GM19467 (cell line): Measurements from ENCODE around the gene DPY19L1.
"Not testable (repeated sequence)": the region's sequence is repeated elsewhere in the genome, so short reads cannot be mapped to it uniquely, and the experiment has no call there.

Source experiments
- ATAC-seq: cut with Tn5 transposase; IDR thresholded peaks from one replicate; pipeline ENCODE4 v1.9.1; 2021; ENCODE audit warnings: mild to moderate bottlenecking, moderate library complexity; ENCODE audit not compliant: unreplicated experiment

The DPY19L1 gene

GRCh38 chr7:35037211-35037525 lies at the start of gene DPY19L1:
Gene DPY19L1, minus strand, starts transcription at chr7:35037485. Its CDS starts 91 bp downstream, at chr7:35037394.
- peak; percentile 25 for ATAC-seq

GRCh38 chr7:35079517-35079916 lies 42.2 kb upstream of the DPY19L1 start:
- ATAC-seq, result not testable (repeated sequence)

- ATAC-seq, result not testable (repeated sequence)
Measured at GRCh38 chr7:35074008-35074407, 36.7 kb upstream of the DPY19L1 start.

GRCh38 chr7:35072950-35073827 lies 35.9 kb upstream of the DPY19L1 start:
- peak; percentile 64 for ATAC-seq

- ATAC-seq, result not testable (repeated sequence)
Measured at GRCh38 chr7:35069084-35069483, 31.8 kb upstream of the DPY19L1 start.

- not testable (repeated sequence) for ATAC-seq
Measured at GRCh38 chr7:35065382-35065781, 28.1 kb upstream of the DPY19L1 start.

- not testable (repeated sequence) for ATAC-seq
Measured at GRCh38 chr7:35058571-35058970, 21.3 kb upstream of the DPY19L1 start.

- not testable (repeated sequence) for ATAC-seq
Measured at GRCh38 chr7:35057505-35058451, 20.5 kb upstream of the DPY19L1 start.

GRCh38 chr7:35055733-35056132 lies 18.4 kb upstream of the DPY19L1 start:
- not testable (repeated sequence) for ATAC-seq

- not testable (repeated sequence) for ATAC-seq
Measured at GRCh38 chr7:35053488-35054175, 16.3 kb upstream of the DPY19L1 start.

- ATAC-seq, result not testable (repeated sequence)
Measured at GRCh38 chr7:35048390-35048789, 11.1 kb upstream of the DPY19L1 start.

- ATAC-seq, result not testable (repeated sequence)
Measured at GRCh38 chr7:35047912-35048305, 10.6 kb upstream of the DPY19L1 start.

- not testable (repeated sequence) for ATAC-seq
Measured at GRCh38 chr7:35047263-35047911, 10.1 kb upstream of the DPY19L1 start.

- not testable (repeated sequence) for ATAC-seq
Measured at GRCh38 chr7:35043301-35043700, 6.0 kb upstream of the DPY19L1 start.

GRCh38 chr7:35040906-35041305 lies 3.6 kb upstream of the DPY19L1 start:
- ATAC-seq, result no peak

- ATAC-seq, result no peak
Measured at GRCh38 chr7:35039343-35039742, 2.1 kb upstream of the DPY19L1 start.

- no peak for ATAC-seq
Measured at GRCh38 chr7:35038354-35038753, 1.1 kb upstream of the DPY19L1 start.

- ATAC-seq, result peak; percentile 82
Measured at GRCh38 chr7:35037526-35038341, 449 bp upstream of the DPY19L1 start.

GRCh38 chr7:35036361-35037171 lies 719 bp downstream of the DPY19L1 start:
- no peak for ATAC-seq
